Measurements from ENCODE around the gene CERS6. TPM values are rescaled to one million over a fixed set of nuclear protein-coding genes. Genes with fewer than 3 reads are reported as not detected.

CERS6 gene
- total RNA-seq, 1 experiment from 2014 or later: not detected

- Histone ChIP-seq H4K20me1 (ENCODE audit: insufficient read depth, low read depth, low read length) (no peaks in the 10 kb centered on the region), H3K9ac (ENCODE audit: low read length) (no peak overlapping the region), H3K9me3 (ENCODE audit: low read length) (no peaks in the 10 kb centered on the region), H2AFZ (ENCODE audit: low read length) (no peak overlapping the region), H3K4me2 (ENCODE audit: low read depth, low read length, poor library complexity, severe bottlenecking) (no peak overlapping the region), H3K4me3 (ENCODE audit: low read length) (no peak overlapping the region), H3K79me2 (ENCODE audit: low read length) (no peaks in the 10 kb centered on the region), H3K36me3 (ENCODE audit: insufficient read depth, low read length) (no peaks in the 10 kb centered on the region), H3K4me1 (ENCODE audit: low read length) (no peaks in the 10 kb centered on the region), H3K27ac (ENCODE audit: low read length) (no peak overlapping the region), H3K9me2 (replicated peaks; ENCODE audit: insufficient read depth, low read length) (no peaks in the 10 kb centered on the region), H3K27me3 (ENCODE audit: low read length) (no peaks in the 10 kb centered on the region)
- DNase-seq: no peak
These were observed 83.9 kb downstream of the CERS6 start for GRCh38 chr2:168539945-168540344.

GRCh38 chr2:168541858-168542257 lies 85.8 kb downstream of the CERS6 start:
- H3K36me3 ChIP-seq (ENCODE audit: insufficient read depth, low read length): no peaks in the 10 kb centered on the region
- H3K4me3 ChIP-seq (ENCODE audit: low read length): no peak overlapping the region
- no peak overlapping the region for H2AFZ ChIP-seq (ENCODE audit: low read length)
- H3K27me3 ChIP-seq (ENCODE audit: low read length): no peaks in the 10 kb centered on the region
- H3K4me2 ChIP-seq (ENCODE audit: low read depth, low read length, poor library complexity, severe bottlenecking): no peak overlapping the region
- H3K4me1 ChIP-seq (ENCODE audit: low read length): no peaks in the 10 kb centered on the region
- no peaks in the 10 kb centered on the region for H4K20me1 ChIP-seq (ENCODE audit: insufficient read depth, low read depth, low read length)
- no peaks in the 10 kb centered on the region for H3K9me3 ChIP-seq (ENCODE audit: low read length)
- H3K9ac ChIP-seq (ENCODE audit: low read length): no peak overlapping the region
- no peaks in the 10 kb centered on the region for H3K9me2 ChIP-seq (replicated peaks; ENCODE audit: insufficient read depth, low read length)
- no peaks in the 10 kb centered on the region for H3K79me2 ChIP-seq (ENCODE audit: low read length)
- H3K27ac ChIP-seq (ENCODE audit: low read length): no peak overlapping the region
- no peak for DNase-seq

- Histone ChIP-seq H3K36me3 (ENCODE audit: insufficient read depth, low read length) (no peaks in the 10 kb centered on the region), H3K9ac (ENCODE audit: low read length) (no peak overlapping the region), H4K20me1 (ENCODE audit: insufficient read depth, low read depth, low read length) (no peaks in the 10 kb centered on the region), H3K4me2 (ENCODE audit: low read depth, low read length, poor library complexity, severe bottlenecking) (no peak overlapping the region), H3K4me3 (ENCODE audit: low read length) (no peak overlapping the region), H3K4me1 (ENCODE audit: low read length) (no peaks in the 10 kb centered on the region), H2AFZ (ENCODE audit: low read length) (no peak overlapping the region), H3K27ac (ENCODE audit: low read length) (no peak overlapping the region), H3K9me2 (replicated peaks; ENCODE audit: insufficient read depth, low read length) (no peaks in the 10 kb centered on the region), H3K27me3 (ENCODE audit: low read length) (no peaks in the 10 kb centered on the region), H3K79me2 (ENCODE audit: low read length) (no peaks in the 10 kb centered on the region), H3K9me3 (ENCODE audit: low read length) (no peaks in the 10 kb centered on the region)
- DNase-seq: no peak
These were observed 87.0 kb downstream of the CERS6 start for GRCh38 chr2:168543037-168543436.

- Histone ChIP-seq H3K27me3 (ENCODE audit: low read length) (no peaks in the 10 kb centered on the region), H3K9ac (ENCODE audit: low read length) (no peak overlapping the region), H3K79me2 (ENCODE audit: low read length) (no peaks in the 10 kb centered on the region), H3K36me3 (ENCODE audit: insufficient read depth, low read length) (no peaks in the 10 kb centered on the region), H3K9me2 (replicated peaks; ENCODE audit: insufficient read depth, low read length) (no peaks in the 10 kb centered on the region), H3K4me2 (ENCODE audit: low read depth, low read length, poor library complexity, severe bottlenecking) (no peak overlapping the region), H4K20me1 (ENCODE audit: insufficient read depth, low read depth, low read length) (no peaks in the 10 kb centered on the region), H3K4me1 (ENCODE audit: low read length) (no peaks in the 10 kb centered on the region), H3K4me3 (ENCODE audit: low read length) (no peak overlapping the region), H3K27ac (ENCODE audit: low read length) (no peak overlapping the region), H2AFZ (ENCODE audit: low read length) (no peak overlapping the region), H3K9me3 (ENCODE audit: low read length) (no peaks in the 10 kb centered on the region)
- DNase-seq: no peak
These were observed 87.9 kb downstream of the CERS6 start for GRCh38 chr2:168543935-168544334.

- Histone ChIP-seq H3K79me2 (ENCODE audit: low read length) (no peaks in the 10 kb centered on the region), H3K4me1 (ENCODE audit: low read length) (no peaks in the 10 kb centered on the region), H3K36me3 (ENCODE audit: insufficient read depth, low read length) (no peaks in the 10 kb centered on the region), H3K9ac (ENCODE audit: low read length) (no peak overlapping the region), H3K27ac (ENCODE audit: low read length) (no peak overlapping the region), H3K9me2 (replicated peaks; ENCODE audit: insufficient read depth, low read length) (no peaks in the 10 kb centered on the region), H3K4me3 (ENCODE audit: low read length) (no peak overlapping the region), H3K27me3 (ENCODE audit: low read length) (no peaks in the 10 kb centered on the region), H4K20me1 (ENCODE audit: insufficient read depth, low read depth, low read length) (no peaks in the 10 kb centered on the region), H3K9me3 (ENCODE audit: low read length) (no peaks in the 10 kb centered on the region), H3K4me2 (ENCODE audit: low read depth, low read length, poor library complexity, severe bottlenecking) (no peak overlapping the region), H2AFZ (ENCODE audit: low read length) (no peak overlapping the region)
- DNase-seq: no peak
These were observed 89.5 kb downstream of the CERS6 start for GRCh38 chr2:168545439-168546082.

- Histone ChIP-seq H3K36me3 (ENCODE audit: insufficient read depth, low read length) (no peaks in the 10 kb centered on the region), H3K4me3 (ENCODE audit: low read length) (no peak overlapping the region), H2AFZ (ENCODE audit: low read length) (no peak overlapping the region), H3K27me3 (ENCODE audit: low read length) (no peaks in the 10 kb centered on the region), H3K9ac (ENCODE audit: low read length) (no peak overlapping the region), H3K4me2 (ENCODE audit: low read depth, low read length, poor library complexity, severe bottlenecking) (no peak overlapping the region), H3K9me3 (ENCODE audit: low read length) (no peaks in the 10 kb centered on the region), H3K79me2 (ENCODE audit: low read length) (no peaks in the 10 kb centered on the region), H3K9me2 (replicated peaks; ENCODE audit: insufficient read depth, low read length) (no peaks in the 10 kb centered on the region), H3K27ac (ENCODE audit: low read length) (no peak overlapping the region), H3K4me1 (ENCODE audit: low read length) (no peaks in the 10 kb centered on the region), H4K20me1 (ENCODE audit: insufficient read depth, low read depth, low read length) (no peaks in the 10 kb centered on the region)
- no peak for DNase-seq
These were observed 94.6 kb downstream of the CERS6 start for GRCh38 chr2:168550670-168551069.

GRCh38 chr2:168552450-168552856 lies 96.4 kb downstream of the CERS6 start:
- H3K36me3 ChIP-seq (ENCODE audit: insufficient read depth, low read length): no peaks in the 10 kb centered on the region
- no peak overlapping the region for H3K27ac ChIP-seq (ENCODE audit: low read length)
- no peaks in the 10 kb centered on the region for H3K4me1 ChIP-seq (ENCODE audit: low read length)
- H4K20me1 ChIP-seq (ENCODE audit: insufficient read depth, low read depth, low read length): no peaks in the 10 kb centered on the region
- peak; percentile 47 for DNase-seq
- H3K79me2 ChIP-seq (ENCODE audit: low read length): no peaks in the 10 kb centered on the region
- no peak overlapping the region for H2AFZ ChIP-seq (ENCODE audit: low read length)
- H3K9ac ChIP-seq (ENCODE audit: low read length): no peak overlapping the region
- no peaks in the 10 kb centered on the region for H3K9me3 ChIP-seq (ENCODE audit: low read length)
- no peak overlapping the region for H3K4me2 ChIP-seq (ENCODE audit: low read depth, low read length, poor library complexity, severe bottlenecking)
- no peaks in the 10 kb centered on the region for H3K9me2 ChIP-seq (replicated peaks; ENCODE audit: insufficient read depth, low read length)
- H3K27me3 ChIP-seq (ENCODE audit: low read length): no peaks in the 10 kb centered on the region
- no peak overlapping the region for H3K4me3 ChIP-seq (ENCODE audit: low read length)

- Histone ChIP-seq H3K9ac (ENCODE audit: low read length) (no peak overlapping the region), H3K4me2 (ENCODE audit: low read depth, low read length, poor library complexity, severe bottlenecking) (no peak overlapping the region), H3K4me1 (ENCODE audit: low read length) (no peaks in the 10 kb centered on the region), H3K27me3 (ENCODE audit: low read length) (no peaks in the 10 kb centered on the region), H3K36me3 (ENCODE audit: insufficient read depth, low read length) (no peaks in the 10 kb centered on the region), H3K4me3 (ENCODE audit: low read length) (no peak overlapping the region), H2AFZ (ENCODE audit: low read length) (no peak overlapping the region), H3K27ac (ENCODE audit: low read length) (no peak overlapping the region), H3K79me2 (ENCODE audit: low read length) (no peaks in the 10 kb centered on the region), H3K9me3 (ENCODE audit: low read length) (no peaks in the 10 kb centered on the region), H4K20me1 (ENCODE audit: insufficient read depth, low read depth, low read length) (no peaks in the 10 kb centered on the region), H3K9me2 (replicated peaks; ENCODE audit: insufficient read depth, low read length) (no peaks in the 10 kb centered on the region)
- DNase-seq: no peak
These were observed 99.2 kb downstream of the CERS6 start for GRCh38 chr2:168555283-168555682.

All from Karpas-422 (cell line).